ENCODE data around the gene EDNRA. TPM values are rescaled to one million over a fixed set of nuclear protein-coding genes. Genes with fewer than 3 reads are reported as not detected.

Gene EDNRA
- polyA plus RNA-seq, 1 of the 3 experiments (the other 2 are of a cell fraction): 1.2 TPM

GRCh38 chr4:147477439-147477838 is 3.5 kb upstream of the EDNRA start:
- H3K36me3 ChIP-seq (replicated peaks in 1 of 2; ENCODE audit: control insufficient read depth in 1 of 2, insufficient read depth in 2 of 2, low read length in 1 of 2): no peaks in the 10 kb centered on the region
- DNase-seq: no peak
- H4K20me1 ChIP-seq (ENCODE audit: insufficient read depth): no peaks in the 10 kb centered on the region
- POLR2A ChIA-PET: no interaction called here
- H3K4me3 ChIP-seq (ENCODE audit: low read depth in 2 of 2, low read length in 1 of 2): no peak overlapping the region
- H3F3A ChIP-seq (replicated peaks; ENCODE audit: insufficient read depth): peaks cover 3% of the 10 kb centered on the region
- no peak overlapping the region for H3K27ac ChIP-seq (ENCODE audit: low read depth in 2 of 2, low read length in 1 of 2)
- H3K9me3 ChIP-seq: no peaks in the 10 kb centered on the region; the same call in 1 of the 2 replicates
- no peaks in the 10 kb centered on the region for H3K27me3 ChIP-seq (ENCODE audit: insufficient read depth)
- H3K9ac ChIP-seq: no peak overlapping the region
- peaks cover 6 to 18% of the 10 kb centered on the region in 2 experiments; a peak in 2 of 4 replicates for H3K4me1 ChIP-seq (ENCODE audit: control insufficient read depth in 1 of 2, insufficient read depth in 2 of 2, low read depth in 1 of 2, low read length in 1 of 2)
- no peak for TF ChIP-seq FOSL2 (IDR thresholded peaks at IDR 0.05; ENCODE audit: borderline replicate concordance, low read depth)
- no peak for TF ChIP-seq NFIC (IDR thresholded peaks at IDR 0.05; ENCODE audit: borderline replicate concordance)
- no peaks in the 10 kb centered on the region for H3K9me2 ChIP-seq
- H3K79me2 ChIP-seq (ENCODE audit: insufficient read depth): no peaks in the 10 kb centered on the region
- H3K4me2 ChIP-seq: no peak overlapping the region
- CTCF ChIA-PET: no interaction called here
- no peak overlapping the region for H2AFZ ChIP-seq (ENCODE audit: low read depth)

GRCh38 chr4:147479376-147479775 is 1.5 kb upstream of the EDNRA start:
- Histone ChIP-seq H4K20me1 (ENCODE audit: insufficient read depth) (no peaks in the 10 kb centered on the region), H3K9ac (no peak overlapping the region), H3K27ac (ENCODE audit: low read depth in 2 of 2, low read length in 1 of 2) (no peak overlapping the region), H2AFZ (ENCODE audit: low read depth) (no peak overlapping the region), H3K79me2 (ENCODE audit: insufficient read depth) (no peaks in the 10 kb centered on the region), H3F3A (replicated peaks; ENCODE audit: insufficient read depth) (peaks cover 3% of the 10 kb centered on the region), H3K4me3 (ENCODE audit: low read depth in 2 of 2, low read length in 1 of 2) (no peak overlapping the region), H3K36me3 (replicated peaks in 1 of 2; ENCODE audit: control insufficient read depth in 1 of 2, insufficient read depth in 2 of 2, low read length in 1 of 2) (no peaks in the 10 kb centered on the region), H3K27me3 (ENCODE audit: insufficient read depth) (no peaks in the 10 kb centered on the region), H3K9me3 (no peaks in the 10 kb centered on the region), H3K9me2 (no peaks in the 10 kb centered on the region), H3K4me1 (ENCODE audit: control insufficient read depth in 1 of 2, insufficient read depth in 2 of 2, low read depth in 1 of 2, low read length in 1 of 2) (peaks cover 6 to 21% of the 10 kb centered on the region in 2 experiments; a peak in 1 of 4 replicates), H3K4me2 (no peak overlapping the region)
- 100% methylated on average over 2 of the region's 2 CpGs for WGBS (ENCODE audit: low lambda C conversion rate)
- ChIA-PET CTCF (no interaction called here), POLR2A (no interaction called here)
- TF ChIP-seq TAF1 (IDR thresholded peaks at IDR 0.05; ENCODE audit: borderline replicate concordance, low read depth, low read length) (no peak), FOXM1 (IDR thresholded peaks at IDR 0.05; ENCODE audit: low read depth) (no peak), NFIC (IDR thresholded peaks at IDR 0.05; ENCODE audit: borderline replicate concordance) (no peak), ZBTB33 (IDR thresholded peaks at IDR 0.05; ENCODE audit: borderline replicate concordance, low read depth) (no peak)
- no peak for DNase-seq

- Histone ChIP-seq H3K4me3 (ENCODE audit: low read depth in 2 of 2, low read length in 1 of 2) (no peak overlapping the region), H3K27ac (ENCODE audit: low read depth in 2 of 2, low read length in 1 of 2) (no peak overlapping the region), H3K79me2 (ENCODE audit: insufficient read depth) (no peaks in the 10 kb centered on the region), H3F3A (replicated peaks; ENCODE audit: insufficient read depth) (peaks cover 3% of the 10 kb centered on the region), H3K36me3 (replicated peaks in 1 of 2; ENCODE audit: control insufficient read depth in 1 of 2, insufficient read depth in 2 of 2, low read length in 1 of 2) (no peaks in the 10 kb centered on the region), H3K4me1 (ENCODE audit: control insufficient read depth in 1 of 2, insufficient read depth in 2 of 2, low read depth in 1 of 2, low read length in 1 of 2) (peaks cover 6 to 20% of the 10 kb centered on the region in 2 experiments; a peak in 1 of 4 replicates), H3K9me3 (no peaks in the 10 kb centered on the region), H3K9me2 (no peaks in the 10 kb centered on the region), H2AFZ (ENCODE audit: low read depth) (no peak overlapping the region), H3K9ac (no peak overlapping the region), H4K20me1 (ENCODE audit: insufficient read depth) (no peaks in the 10 kb centered on the region), H3K27me3 (ENCODE audit: insufficient read depth) (no peaks in the 10 kb centered on the region), H3K4me2 (no peak overlapping the region)
- DNase-seq: no peak
- CTCF ChIA-PET: interaction anchor here (0.6 to 1.4 kb wide), 2 partner anchors 110 to 379 kb away, joined by 3 to 4 read pairs; no protein-coding TSS in a partner anchor
- WGBS (ENCODE audit: low lambda C conversion rate): 71% methylated on average over 5 of the region's 5 CpGs
- POLR2A ChIA-PET: no interaction called here
- no peak for TF ChIP-seq PBX3 (IDR thresholded peaks at IDR 0.05)
- no peak for TF ChIP-seq JUND (IDR thresholded peaks at IDR 0.05)
- TF ChIP-seq RCOR1 (IDR thresholded peaks at IDR 0.05; ENCODE audit: low read length): no peak
- no peak for TF ChIP-seq EZH2phosphoT487 (IDR thresholded peaks at IDR 0.05; ENCODE audit: borderline replicate concordance, low read depth)
- TF ChIP-seq CHD2 (IDR thresholded peaks at IDR 0.05; ENCODE audit: low read length, partially characterized antibody): no peak
- no peak for TF ChIP-seq USF2 (IDR thresholded peaks at IDR 0.05; ENCODE audit: borderline replicate concordance, low read depth, low read length)
- TF ChIP-seq REST (IDR thresholded peaks at IDR 0.05; ENCODE audit: low read depth, low read length): no peak
- TF ChIP-seq RXRA (IDR thresholded peaks at IDR 0.05; ENCODE audit: borderline replicate concordance, low read depth): no peak
- no peak for TF ChIP-seq POLR2AphosphoS5 (IDR thresholded peaks at IDR 0.05; ENCODE audit: low read depth, low read length)
- TF ChIP-seq RAD21 (IDR thresholded peaks at IDR 0.05; ENCODE audit: low read length): no peak
Measured at GRCh38 chr4:147479786-147480185, 1.1 kb upstream of the EDNRA start.

Data from SK-N-SH (cell line).